ENCODE measurements around the gene SLC14A1.

Gene SLC14A1

GRCh38 chr18:45723567-45724355 is at the start of gene SLC14A1:
Gene SLC14A1, plus strand, starts transcription at chr18:45724181. Its CDS starts 6,140 bp downstream, at chr18:45730321.
- no peak for DNase-seq (ENCODE audit: low read depth in 2 of 2, low spot score in 1 of 2)

- no peak for DNase-seq (ENCODE audit: low read depth in 2 of 2, low spot score in 1 of 2)
Measured at GRCh38 chr18:45677276-45677807, 46.6 kb upstream of the SLC14A1 start.

- DNase-seq (ENCODE audit: low read depth in 2 of 2, low spot score in 1 of 2) = no peak
Measured at GRCh38 chr18:45678441-45678840, 45.5 kb upstream of the SLC14A1 start.

- DNase-seq (ENCODE audit: low read depth in 2 of 2, low spot score in 1 of 2) = no peak
Measured at GRCh38 chr18:45678850-45679249, 45.1 kb upstream of the SLC14A1 start.

- no peak for DNase-seq (ENCODE audit: low read depth in 2 of 2, low spot score in 1 of 2)
Measured at GRCh38 chr18:45680066-45680690, 43.8 kb upstream of the SLC14A1 start.

GRCh38 chr18:45682181-45682580 is 41.8 kb upstream of the SLC14A1 start:
- DNase-seq (ENCODE audit: low read depth in 2 of 2, low spot score in 1 of 2) = no peak

- DNase-seq (ENCODE audit: low read depth in 2 of 2, low spot score in 1 of 2) = no peak
Measured at GRCh38 chr18:45684341-45685115, 39.5 kb upstream of the SLC14A1 start.

- DNase-seq (ENCODE audit: low read depth in 2 of 2, low spot score in 1 of 2) = no peak
Measured at GRCh38 chr18:45686891-45687611, 36.9 kb upstream of the SLC14A1 start.

GRCh38 chr18:45687621-45688020 is 36.4 kb upstream of the SLC14A1 start:
- no peak for DNase-seq (ENCODE audit: low read depth in 2 of 2, low spot score in 1 of 2)

GRCh38 chr18:45688113-45688512 is 35.9 kb upstream of the SLC14A1 start:
- no peak for DNase-seq (ENCODE audit: low read depth in 2 of 2, low spot score in 1 of 2)

- DNase-seq (ENCODE audit: low read depth in 2 of 2, low spot score in 1 of 2) = peak; percentile 36 to 44
Measured at GRCh38 chr18:45688833-45689232, 35.1 kb upstream of the SLC14A1 start.

GRCh38 chr18:45689396-45689795 is 34.6 kb upstream of the SLC14A1 start:
- DNase-seq (ENCODE audit: low read depth in 2 of 2, low spot score in 1 of 2) = no peak

GRCh38 chr18:45690975-45691815 is 32.8 kb upstream of the SLC14A1 start:
- peak; percentile 54 to 64 for DNase-seq (ENCODE audit: low read depth in 2 of 2, low spot score in 1 of 2)

GRCh38 chr18:45691816-45692179 is 32.2 kb upstream of the SLC14A1 start:
- no peak for DNase-seq (ENCODE audit: low read depth in 2 of 2, low spot score in 1 of 2)

GRCh38 chr18:45702708-45703265 is 21.2 kb upstream of the SLC14A1 start:
- no peak for DNase-seq (ENCODE audit: low read depth in 2 of 2, low spot score in 1 of 2)

- DNase-seq (ENCODE audit: low read depth in 2 of 2, low spot score in 1 of 2) = no peak
Measured at GRCh38 chr18:45708831-45709230, 15.2 kb upstream of the SLC14A1 start.

GRCh38 chr18:45712061-45712460 is 11.9 kb upstream of the SLC14A1 start:
- DNase-seq (ENCODE audit: low read depth in 2 of 2, low spot score in 1 of 2) = no peak

- DNase-seq (ENCODE audit: low read depth in 2 of 2, low spot score in 1 of 2) = no peak
Measured at GRCh38 chr18:45713239-45713638, 10.7 kb upstream of the SLC14A1 start.

GRCh38 chr18:45715212-45715780 is 8.7 kb upstream of the SLC14A1 start:
- no peak for DNase-seq (ENCODE audit: low read depth in 2 of 2, low spot score in 1 of 2)
